GM19351 (cell line): ENCODE results near the gene TIMM9.
"Not testable (repeated sequence)": the region's sequence is repeated elsewhere in the genome, so short reads cannot be mapped to it uniquely, and the experiment has no call there.

Experiments
- ATAC-seq: cut with Tn5 transposase; IDR thresholded peaks from one replicate; pipeline ENCODE4 v1.9.1; 2021; ENCODE audit warnings: mild to moderate bottlenecking, moderate library complexity; ENCODE audit not compliant: unreplicated experiment

The TIMM9 gene, protein sequence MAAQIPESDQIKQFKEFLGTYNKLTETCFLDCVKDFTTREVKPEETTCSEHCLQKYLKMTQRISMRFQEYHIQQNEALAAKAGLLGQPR

DNA sequence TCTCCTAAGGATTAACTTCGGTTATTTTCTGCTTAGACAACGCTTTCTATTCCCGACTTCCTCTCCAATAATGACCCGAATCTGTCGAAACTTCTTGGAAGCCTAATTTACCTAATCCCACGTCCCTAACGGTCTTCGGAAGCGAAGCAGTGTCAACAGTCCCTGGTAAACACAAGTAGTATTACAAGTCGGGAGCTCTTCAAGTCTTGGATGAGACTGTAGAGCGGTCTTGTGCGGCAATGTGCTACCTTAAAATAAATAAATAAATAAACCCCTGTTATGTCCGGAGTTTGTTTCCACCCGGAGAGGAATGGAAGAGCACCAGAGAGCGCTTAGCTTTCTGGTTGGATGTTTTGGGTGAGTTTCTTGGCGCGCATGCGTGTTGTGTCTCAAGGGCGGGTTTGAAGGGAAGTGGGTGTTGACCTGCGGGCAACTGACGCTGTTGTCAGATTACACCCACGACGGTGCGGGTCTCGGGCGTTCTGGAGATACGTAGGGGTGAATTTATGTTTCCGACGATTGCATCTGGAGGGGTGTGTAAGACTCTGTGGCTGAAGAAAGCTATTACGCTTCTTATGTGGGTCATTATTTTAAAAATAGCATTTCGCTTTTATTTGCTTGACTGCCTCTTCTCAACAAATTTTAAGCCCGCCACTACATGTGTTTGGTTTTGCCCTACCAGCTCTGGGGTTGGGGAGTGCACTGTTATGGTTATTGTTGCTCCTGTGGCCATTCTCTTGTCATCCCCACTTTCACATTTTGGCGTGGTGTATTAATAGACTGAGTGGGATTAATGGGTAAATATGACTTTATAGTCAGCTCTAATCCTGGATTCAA lies at the start of gene TIMM9, which contains the start of gene KIAA0586:
TIMM9 (minus strand) TSS at position 251 of the 837 bp plus-strand sequence. CDS start 15,586 bp downstream, outside the sequence.
KIAA0586 (plus strand) TSS at position 439 of the 837 bp plus-strand sequence. CDS start 546 bp downstream, outside the sequence.
- ATAC-seq: peak; percentile 92

DNA sequence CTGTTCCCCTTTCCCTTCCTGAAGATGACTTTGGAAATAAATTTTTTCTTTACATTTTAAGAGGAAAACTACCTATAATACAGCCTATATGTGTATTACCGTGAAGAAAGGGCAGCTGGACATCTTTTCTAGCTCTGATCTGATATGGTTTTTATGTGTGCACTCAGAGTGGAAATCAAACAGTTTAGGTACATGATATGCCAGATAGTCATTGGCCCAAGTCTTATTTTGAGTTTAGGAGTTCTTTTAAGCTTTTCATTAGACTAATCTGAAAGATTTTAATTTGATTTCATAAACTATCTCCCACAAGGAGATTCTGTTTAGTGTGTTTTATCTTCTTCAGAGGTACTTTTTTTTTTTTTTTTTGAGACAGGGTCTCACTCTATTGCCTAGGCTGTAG lies 49.0 kb upstream of the TIMM9 start:
- ATAC-seq: no peak

DNA sequence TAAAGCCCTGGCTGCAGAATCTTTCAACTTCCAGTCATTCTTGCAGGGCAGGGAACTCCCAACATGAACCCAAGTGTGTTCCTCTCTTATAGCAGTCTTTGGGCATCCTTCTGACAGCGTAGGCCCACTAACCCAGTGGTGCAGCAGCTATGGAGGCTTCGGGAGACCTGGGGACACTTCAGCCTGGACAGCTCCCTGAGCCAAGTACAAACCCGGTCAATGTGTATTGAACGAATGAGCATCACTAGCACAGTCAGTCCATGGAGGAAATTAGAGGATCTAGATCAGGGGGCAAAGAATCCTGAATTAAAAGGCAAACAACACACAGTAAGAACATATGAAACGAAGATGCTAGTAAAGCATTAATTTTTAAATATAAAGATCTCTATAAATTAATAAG lies 42.0 kb upstream of the TIMM9 start:
- no peak for ATAC-seq

DNA sequence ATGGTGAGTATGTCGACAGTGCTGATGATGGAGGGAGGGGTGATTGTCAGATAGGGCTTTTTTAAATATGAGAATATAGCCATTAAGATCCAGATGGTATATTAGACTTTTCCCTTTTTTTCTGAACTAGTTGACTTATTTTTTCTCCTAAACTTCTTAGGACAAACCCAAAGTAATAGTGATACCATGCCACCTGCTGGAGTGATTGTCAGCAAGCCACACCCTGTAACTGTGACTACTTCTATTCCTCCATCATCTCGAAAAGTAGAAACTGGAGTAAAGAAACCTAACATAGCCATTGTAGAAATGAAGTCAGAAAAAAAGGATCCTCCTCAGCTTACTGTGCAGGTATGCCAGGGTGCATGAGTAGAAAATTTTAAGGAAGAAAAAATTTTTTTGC lies 40.2 kb upstream of the TIMM9 start:
- ATAC-seq: no peak

DNA sequence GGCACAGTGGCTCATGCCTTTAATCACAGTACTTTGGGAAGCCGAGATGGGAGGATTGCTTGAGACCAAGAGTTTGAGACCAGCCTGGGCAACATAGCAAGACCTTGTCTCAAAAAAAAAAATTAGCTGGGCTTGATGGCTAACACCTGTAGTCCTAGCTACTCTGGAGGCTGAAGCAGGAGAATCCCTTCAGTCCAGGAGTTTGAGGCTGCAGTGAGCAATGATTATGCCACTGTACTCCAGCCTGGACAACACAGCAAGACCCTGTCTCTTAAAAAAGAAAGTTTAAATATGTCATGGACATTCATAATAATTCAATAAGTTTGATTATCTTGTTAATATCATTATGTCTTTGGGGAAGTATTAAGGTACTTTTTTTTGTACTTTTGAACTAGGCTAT lies 39.1 kb upstream of the TIMM9 start:
- no peak for ATAC-seq

DNA sequence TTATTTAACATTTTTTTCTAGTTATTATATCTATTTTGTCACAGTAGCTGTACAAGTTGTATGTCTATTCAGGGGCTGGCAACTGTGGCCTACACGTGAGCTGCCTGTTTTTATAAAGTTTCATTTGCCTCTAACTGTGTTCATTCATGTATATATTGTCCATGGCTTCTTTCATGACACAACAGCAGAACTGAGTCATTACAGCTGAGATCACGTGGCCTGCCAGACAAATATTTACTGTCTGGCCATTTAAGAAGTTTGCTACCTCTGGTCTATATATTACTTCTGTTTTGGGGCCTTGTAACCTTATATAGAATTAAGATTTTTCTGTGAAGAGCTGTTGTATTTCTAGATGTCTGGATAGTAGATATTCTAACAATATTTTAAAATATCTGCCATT lies 38.1 kb upstream of the TIMM9 start:
- no peak for ATAC-seq

DNA sequence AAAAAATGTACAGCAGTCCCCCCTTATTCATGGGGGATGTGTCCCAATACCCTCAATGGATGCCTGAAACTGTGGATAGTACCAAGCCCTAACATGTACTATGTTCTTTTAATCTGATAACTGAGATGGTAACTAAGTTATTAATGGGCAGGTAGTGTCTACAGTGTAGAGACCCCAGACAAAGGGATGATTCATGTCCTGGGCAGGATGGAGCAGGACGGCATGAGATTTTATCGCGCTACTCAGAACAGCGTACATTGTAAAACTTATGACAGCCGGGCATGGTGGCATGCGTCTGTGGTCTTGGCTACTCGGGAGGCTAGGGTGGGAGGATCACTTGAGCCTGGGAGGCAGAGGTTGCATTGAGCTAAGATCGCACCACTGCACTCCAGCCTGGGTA lies 37.3 kb upstream of the TIMM9 start:
- ATAC-seq: no peak

DNA sequence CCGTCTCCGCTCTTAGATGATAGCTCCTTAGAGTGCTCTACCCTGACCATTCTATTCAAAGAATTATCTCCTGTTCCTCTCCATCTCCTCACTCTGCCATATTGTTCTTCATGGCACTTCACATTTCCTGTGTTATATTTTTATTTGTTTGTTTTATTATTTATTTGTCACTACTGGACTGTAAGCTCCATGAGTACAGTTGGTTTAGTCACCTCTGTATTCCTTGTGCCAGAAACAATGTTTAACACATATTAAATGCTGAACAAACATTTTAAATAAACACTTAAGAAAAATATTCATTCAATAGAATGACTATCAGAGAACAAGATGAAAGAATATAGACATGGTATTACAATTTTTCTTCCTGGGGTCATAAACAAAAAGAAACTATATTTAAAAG lies 35.8 kb upstream of the TIMM9 start:
- ATAC-seq: no peak

DNA sequence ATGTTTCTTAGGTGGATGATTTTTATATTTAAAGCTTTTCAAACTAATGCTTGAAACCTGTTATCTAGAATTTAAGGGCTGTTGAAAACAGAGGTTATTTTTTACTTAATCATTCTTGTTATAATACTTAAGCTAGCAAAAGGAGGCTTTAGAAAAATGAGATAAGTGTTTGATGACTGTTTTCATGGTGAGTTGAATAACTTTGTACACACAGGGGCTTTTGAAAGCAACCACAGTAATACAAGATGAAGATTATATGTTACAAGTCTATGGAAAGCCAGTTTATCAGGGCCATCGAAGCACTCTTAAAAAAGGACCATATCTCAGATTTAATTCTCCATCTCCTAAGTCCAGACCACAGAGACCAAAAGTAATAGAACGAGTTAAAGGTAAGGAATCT lies 33.4 kb upstream of the TIMM9 start:
- ATAC-seq: no peak

DNA sequence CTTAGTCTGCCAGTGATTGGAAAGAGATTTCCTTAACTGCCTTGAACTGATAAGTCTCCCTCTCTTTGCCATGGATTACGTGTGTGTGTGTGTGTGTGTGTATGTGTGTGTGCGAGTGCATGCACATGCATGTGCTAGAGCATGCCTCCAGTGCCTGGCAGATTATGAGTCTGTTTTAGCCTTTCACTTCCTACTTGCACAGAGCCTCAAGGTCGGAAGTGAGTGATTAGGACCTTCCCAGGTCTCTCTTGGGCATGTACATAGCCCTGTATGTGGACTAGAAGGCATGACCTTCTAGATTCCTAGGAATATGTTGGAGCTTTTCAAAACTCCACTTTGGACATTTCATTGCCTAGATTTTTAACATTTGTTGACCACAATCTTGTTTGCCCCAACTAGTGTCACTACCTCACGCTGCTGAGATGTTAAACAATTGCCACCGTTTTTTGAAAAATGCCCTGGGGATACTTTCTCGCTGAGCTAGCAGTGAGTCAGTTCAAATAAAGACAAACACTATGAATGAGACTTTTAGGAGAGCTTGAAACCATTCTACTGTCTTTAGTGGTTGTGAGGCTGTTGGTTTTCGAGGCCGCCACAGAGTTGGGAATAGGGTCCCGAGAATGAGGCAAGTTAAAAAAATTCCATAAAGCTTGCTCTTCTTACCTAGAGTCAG lies 28.4 kb upstream of the TIMM9 start:
- ATAC-seq: no peak

DNA sequence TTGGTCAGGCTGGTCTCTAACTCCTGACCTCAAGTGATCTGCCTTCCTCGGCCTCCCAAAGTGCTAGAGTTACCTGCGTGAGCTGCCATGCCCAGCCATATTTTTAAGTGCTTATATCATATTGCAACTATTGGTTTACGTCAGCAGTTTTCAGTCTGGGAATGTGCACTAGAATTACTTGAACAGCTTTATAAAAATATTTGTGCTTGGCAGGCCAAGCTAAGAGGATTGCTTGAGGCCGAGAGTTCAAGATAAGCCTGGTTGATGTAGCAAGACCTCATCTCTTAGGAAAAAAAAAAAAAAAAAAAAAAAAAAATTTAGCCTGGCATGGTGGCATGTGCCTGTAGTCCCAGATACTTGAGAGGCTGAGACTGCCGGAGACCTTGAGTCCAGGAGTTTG lies 17.3 kb upstream of the TIMM9 start:
- ATAC-seq: no peak

DNA sequence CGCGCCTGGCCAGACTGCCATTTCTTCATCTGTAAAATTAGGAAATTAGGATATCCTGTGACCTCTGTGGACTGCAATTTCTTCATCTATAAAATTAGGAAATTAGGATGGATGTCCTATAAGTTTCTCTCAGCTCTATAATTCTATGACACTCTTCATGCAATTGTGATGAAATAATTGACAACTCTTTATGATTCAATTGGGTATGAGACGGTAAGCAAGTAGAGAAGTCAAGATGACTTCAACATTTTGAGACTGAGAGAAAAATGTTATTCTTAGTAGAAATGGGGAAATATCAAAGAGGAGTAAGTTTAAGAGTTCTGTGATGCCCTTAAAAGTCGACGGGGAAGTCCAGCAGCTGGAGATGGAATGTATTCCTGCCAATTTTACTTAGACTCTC lies 12.1 kb upstream of the TIMM9 start:
- no peak for ATAC-seq

DNA sequence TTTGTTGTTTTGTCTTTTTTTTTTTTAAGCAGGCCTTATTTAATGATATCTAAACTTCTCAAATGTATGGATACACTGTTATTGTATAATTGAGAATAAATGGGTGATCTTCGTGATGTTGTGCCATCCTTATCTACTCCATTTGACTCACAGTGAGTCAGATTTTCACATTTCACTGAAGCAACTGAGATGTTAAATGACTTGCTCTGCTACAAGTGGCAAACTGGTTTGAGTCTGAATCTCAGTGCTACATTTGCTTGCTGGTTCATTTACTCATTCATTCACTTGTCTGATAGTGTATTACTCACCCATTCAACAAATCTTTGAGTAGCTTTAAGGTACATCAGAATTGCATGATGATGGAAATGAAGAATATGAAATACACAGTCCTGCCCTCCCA lies 2.8 kb upstream of the TIMM9 start:
- no peak for ATAC-seq

DNA sequence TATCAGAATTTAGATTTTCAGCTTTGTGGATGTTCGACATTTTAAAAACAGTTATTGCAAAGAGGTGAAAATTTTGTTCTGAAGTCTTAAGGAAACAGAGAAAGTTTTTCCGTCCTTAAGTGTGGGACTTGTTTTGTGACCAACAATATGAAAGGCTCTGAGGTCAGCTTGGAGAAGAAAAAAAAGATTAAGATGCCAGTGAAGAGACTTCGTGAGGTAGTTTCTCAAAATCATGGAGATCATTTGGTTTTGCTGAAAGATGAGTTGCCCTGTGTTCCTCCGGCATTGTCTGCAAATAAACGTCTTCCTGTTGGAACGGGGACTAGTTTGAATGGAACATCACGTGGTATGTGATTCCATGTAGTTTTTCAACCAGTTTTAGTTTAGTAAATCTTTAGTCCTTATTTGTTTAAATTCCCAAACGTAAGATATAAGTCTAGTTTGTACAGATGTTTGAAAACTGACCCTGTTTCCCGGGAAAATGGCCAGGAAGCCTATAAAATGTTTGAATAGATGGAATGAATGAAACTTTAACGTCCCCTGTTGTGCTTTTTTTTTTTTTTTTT lies 870 bp upstream of the TIMM9 start:
- no peak for ATAC-seq

DNA sequence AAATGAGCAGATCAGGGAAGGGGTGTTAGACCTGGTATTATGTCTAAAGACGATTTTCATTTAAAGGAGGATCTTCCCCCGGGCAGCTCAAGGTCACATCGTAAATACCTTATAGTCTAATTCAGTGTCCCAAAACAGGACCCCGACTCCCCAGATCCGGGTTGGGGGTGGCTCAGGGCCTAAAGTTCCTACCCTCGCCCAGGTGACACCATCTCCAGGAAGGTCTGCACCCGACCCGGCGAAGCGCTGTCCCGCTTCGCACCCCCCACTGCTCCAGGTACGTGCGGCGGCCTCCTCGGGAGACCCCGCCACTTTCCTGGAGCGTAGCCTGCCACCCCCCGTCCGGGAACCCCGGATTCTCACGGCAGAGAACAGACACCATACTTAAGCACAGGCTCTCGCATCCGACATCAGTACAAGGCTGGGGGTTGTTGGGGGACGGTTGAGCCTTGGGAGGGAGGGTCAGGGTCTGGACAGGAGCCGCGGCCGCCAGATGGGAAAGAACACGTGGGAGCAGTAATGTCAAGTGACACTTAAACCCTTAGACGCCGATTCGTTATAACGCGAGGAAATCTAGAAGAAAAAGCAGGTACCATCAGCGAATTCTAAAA lies 556 bp downstream of the TIMM9 start:
- ATAC-seq: no peak

DNA sequence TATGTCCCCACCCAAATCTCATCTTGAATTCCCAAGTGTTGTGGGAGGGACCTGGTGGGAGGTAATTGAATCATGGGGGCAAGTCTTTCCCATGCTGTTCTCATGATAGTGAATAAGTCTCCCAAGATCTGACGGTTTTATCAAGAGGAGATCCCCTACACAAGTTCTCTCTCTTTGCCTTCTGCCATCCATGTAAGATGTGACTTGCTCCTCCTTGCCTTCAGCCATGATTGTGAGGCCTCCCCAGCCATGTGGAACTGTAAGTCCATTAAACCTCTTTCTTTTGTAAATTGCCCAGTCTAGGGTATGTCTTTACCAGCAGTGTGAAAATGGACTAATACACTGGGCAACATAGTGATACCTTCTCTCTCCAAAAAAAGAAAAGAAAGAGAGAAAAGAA lies 10.4 kb downstream of the TIMM9 start:
- not testable (repeated sequence) for ATAC-seq

DNA sequence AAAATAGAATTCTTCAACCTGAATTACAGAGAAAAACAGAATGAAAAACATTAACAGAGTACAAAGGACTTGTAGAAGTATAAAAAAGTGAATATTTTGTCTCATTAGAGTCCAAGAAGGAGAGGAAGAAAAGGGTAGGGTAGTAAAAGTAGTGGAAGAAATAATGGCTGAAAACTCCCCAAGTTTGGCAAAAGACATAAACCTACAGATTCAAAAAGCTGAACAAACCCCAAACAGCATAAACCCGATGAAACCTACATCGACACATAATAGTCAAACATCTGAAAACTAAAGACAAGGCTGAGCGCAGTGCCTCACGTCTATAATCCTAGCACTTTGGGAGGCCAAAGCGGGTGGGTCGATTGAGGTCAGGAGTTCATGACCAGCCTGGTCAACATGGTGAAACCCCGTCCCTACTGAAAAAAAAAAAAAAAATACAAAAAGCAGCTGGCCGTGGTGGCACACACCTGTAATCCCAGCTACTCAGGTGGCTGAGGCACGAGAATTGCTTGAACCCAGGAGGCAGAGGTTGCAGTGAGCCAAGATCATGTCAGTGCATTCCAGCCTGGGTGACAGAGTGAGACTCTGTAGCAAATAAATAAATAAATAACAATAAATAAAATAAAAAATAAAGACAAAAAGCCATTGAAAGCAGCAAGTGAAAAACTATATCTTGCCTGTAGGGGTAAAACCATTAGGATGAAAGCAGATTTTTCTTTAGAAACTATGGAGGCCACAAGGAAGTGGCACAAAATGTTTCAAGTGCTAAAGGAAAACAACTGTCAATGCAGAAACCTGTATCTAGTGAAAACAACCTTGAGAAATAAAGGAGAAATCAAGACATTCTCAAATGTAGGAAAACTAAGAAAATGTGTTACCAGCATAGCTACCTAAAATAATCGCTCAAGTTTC lies 11.4 kb downstream of the TIMM9 start:
- ATAC-seq: no peak

DNA sequence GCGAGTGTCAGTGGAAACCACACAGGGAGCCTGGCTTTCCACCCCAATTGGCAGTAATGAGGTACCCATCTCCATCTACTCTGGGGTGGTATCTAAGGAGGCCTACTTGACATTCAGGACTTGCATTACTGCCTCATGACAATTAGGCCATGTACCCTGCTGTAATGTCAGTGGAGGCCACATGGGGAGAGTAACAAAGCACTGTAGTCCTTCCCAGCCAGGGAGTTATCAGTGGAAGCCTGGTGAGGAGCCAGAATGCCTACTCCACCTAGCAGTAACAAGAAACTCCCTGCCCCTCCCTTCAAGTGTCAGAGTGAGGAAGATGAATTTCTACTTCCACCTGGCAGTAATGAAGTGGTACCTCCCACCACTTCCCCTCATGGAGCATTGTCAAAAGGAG lies 12.5 kb downstream of the TIMM9 start:
- ATAC-seq: no peak

DNA sequence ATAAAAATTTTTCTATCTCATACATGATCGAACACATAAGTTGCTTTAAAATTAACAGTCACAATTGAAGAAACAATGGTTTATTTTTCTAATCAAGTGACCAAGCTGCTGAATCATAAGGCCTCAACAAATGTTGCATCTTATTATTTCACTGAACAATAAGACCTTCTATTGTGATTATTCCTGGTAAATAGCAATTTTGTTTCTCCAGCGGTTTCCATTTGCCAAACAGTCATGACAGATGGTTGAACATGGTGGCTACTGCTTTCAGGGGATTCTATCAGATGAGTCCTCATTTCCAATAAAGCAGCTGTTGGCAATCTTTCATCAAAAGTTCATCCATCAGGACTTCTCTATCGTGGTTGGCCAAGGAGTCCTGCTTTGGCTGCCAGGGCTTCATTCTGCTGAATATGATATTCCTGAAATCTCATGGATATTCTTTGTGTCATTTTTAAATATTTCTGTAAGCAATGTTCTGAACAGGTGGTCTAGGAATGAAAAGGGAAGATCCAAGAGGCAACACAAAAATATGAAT lies 18.6 kb downstream of the TIMM9 start:
- no peak for ATAC-seq

DNA sequence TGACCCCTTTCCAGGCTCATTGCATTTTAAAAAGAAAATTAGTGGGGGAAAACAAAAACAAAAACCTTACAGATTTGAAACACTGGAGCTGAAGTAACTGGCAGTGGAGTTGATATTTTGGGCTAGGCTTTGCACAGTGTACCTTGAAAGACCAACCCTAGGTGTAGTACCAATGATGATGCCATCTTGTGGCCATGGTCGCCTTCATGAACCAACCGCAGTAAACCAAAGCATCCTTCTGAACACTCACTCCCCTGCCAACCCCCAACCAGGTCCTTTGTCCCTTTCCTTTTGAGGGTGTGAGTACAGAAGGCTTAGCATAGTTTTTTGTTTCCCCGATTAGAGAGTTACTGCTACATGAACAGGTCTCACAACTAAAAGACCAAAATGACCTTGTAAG lies 25.7 kb downstream of the TIMM9 start:
- no peak for ATAC-seq
